T-cell (primary cell): ENCODE results near the gene ENPP5. TPM values are rescaled to one million over a fixed set of nuclear protein-coding genes. Genes with fewer than 3 reads are reported as not detected.

Source experiments
- ATAC-seq, 4 experiments: fragments of 200-7000 bp in 3 of 4; fragments of 150-1000 bp in 1 of 4; cut with Tn5 transposase; replicated peaks in 1 of 4; 1 replicate in 3 of 4; 2 replicates in 1 of 4; pipeline ENCODE4 v1.10.0; 2021; ENCODE audit warnings: moderate library complexity in 3 of 4, mild to moderate bottlenecking in 2 of 4, moderate number of reproducible peaks in 1 of 4
- CTCF ChIA-PET, 2 donors: fragments of 300-600 bp; sonication (Branson Sonifier 250); formaldehyde crosslinking; loops; one replicate each; lab custom pipeline; 2022; ENCODE audit warnings: antibody characterized with exemption in 2 of 2; lab: Charles Lee
- POLR2A ChIA-PET, 2 donors: fragments of 300-600 bp; sonication (Branson Sonifier 250); formaldehyde crosslinking; loops; one replicate each; lab custom pipeline; 2022; ENCODE audit warnings: antibody characterized with exemption in 2 of 2; lab: Charles Lee
- DNase-seq, 35 experiments: peaks; one replicate each; pipeline versions ENCODE4 v3.0.0 to v3.0.0-alpha.2; 2013 to 2023
- H3K27ac ChIP-seq: one replicate; pipeline ENCODE4 v1.5.1; 2013; ENCODE audit warnings: low read length
- H3K27me3 ChIP-seq, 2 experiments: replicated peaks in 1 of 2; 1 replicate in 1 of 2; 2 replicates in 1 of 2; pipeline versions ENCODE4 v1.6.1 to v1.7.0; 2013; ENCODE audit warnings: low read length in 1 of 2, mixed read lengths in 1 of 2; ENCODE audit not compliant: control insufficient read depth in 2 of 2, insufficient read depth in 2 of 2; ENCODE audit errors: extremely low read depth in 1 of 2
- H3K36me3 ChIP-seq, 2 donors: 1 replicate in 1 of 2; 2 replicates in 1 of 2; pipeline versions ENCODE4 v1.6.1 to v1.7.0; 2013; ENCODE audit warnings: low read length in 1 of 2; ENCODE audit not compliant: control insufficient read depth in 2 of 2, insufficient read depth in 1 of 2; ENCODE audit errors: extremely low read depth in 1 of 2
- H3K4me1 ChIP-seq, 2 experiments: 1 replicate in 1 of 2; 2 replicates in 1 of 2; pipeline versions ENCODE4 v1.6.1 to v1.7.0; 2013; ENCODE audit warnings: low read length in 2 of 2, mixed read lengths in 1 of 2; ENCODE audit not compliant: insufficient read depth in 2 of 2, control insufficient read depth in 1 of 2; ENCODE audit errors: extremely low read depth in 1 of 2
- H3K4me3 ChIP-seq, 2 donors: 1 replicate in 1 of 2; 2 replicates in 1 of 2; pipeline versions ENCODE4 v1.5.1 to v1.7.0; 2013; ENCODE audit warnings: mild to moderate bottlenecking in 2 of 2, low read length in 1 of 2, moderate library complexity in 1 of 2; ENCODE audit not compliant: control insufficient read depth in 1 of 2; ENCODE audit errors: extremely low read depth in 1 of 2
- H3K9me3 ChIP-seq: 2 replicates; pipeline ENCODE4 v1.7.0; 2013
- H3K27ac Mint-ChIP-seq, 2 donors: one replicate each; pipeline ENCODE4 v1.8.0; 2020 to 2021; ENCODE audit warnings: mild to moderate bottlenecking in 2 of 2, mixed read lengths in 2 of 2
- H3K27me3 Mint-ChIP-seq, 2 donors: one replicate each; pipeline ENCODE4 v1.8.0; 2021 to 2022; ENCODE audit warnings: mixed read lengths in 2 of 2
- H3K36me3 Mint-ChIP-seq: one replicate; pipeline ENCODE4 v1.8.0; 2021; ENCODE audit warnings: mixed read lengths
- H3K4me1 Mint-ChIP-seq, 3 donors: one replicate each; pipeline ENCODE4 v1.8.0; 2020 to 2022; ENCODE audit warnings: mixed read lengths in 3 of 3, mild to moderate bottlenecking in 1 of 3
- H3K4me3 Mint-ChIP-seq, 3 donors: one replicate each; pipeline ENCODE4 v1.8.0; 2020 to 2022; ENCODE audit warnings: mild to moderate bottlenecking in 3 of 3, mixed read lengths in 3 of 3, moderate library complexity in 3 of 3
- H3K9me3 Mint-ChIP-seq, 3 donors: one replicate each; pipeline ENCODE4 v1.8.0; 2020 to 2022; ENCODE audit warnings: mixed read lengths in 3 of 3
- WGBS: methylation state at CpG from one replicate; pipeline ENCODE4 v1.1.5; 2013; ENCODE audit warnings: missing lambda C conversion rate; ENCODE audit not compliant: insufficient coverage; 5-methylcytosine and 5-hydroxymethylcytosine counted together
- total RNA-seq, 35 experiments: library from RNA in 6 of 35; stranded (reverse) in 6 of 35; fragments of 120-200 nt in 1 of 35; gene quantifications; one replicate each; pipeline versions ENCODE4 v1.2.1 to v1.2.4 and lab custom pipeline; 2013 to 2026

The ENPP5 gene
- total RNA-seq, 5 donors from 2014 or later (not counting 1 experiment from before 2014, with no cell fraction given) = 0.38 to 1.7 (median 0.70) TPM

DNA sequence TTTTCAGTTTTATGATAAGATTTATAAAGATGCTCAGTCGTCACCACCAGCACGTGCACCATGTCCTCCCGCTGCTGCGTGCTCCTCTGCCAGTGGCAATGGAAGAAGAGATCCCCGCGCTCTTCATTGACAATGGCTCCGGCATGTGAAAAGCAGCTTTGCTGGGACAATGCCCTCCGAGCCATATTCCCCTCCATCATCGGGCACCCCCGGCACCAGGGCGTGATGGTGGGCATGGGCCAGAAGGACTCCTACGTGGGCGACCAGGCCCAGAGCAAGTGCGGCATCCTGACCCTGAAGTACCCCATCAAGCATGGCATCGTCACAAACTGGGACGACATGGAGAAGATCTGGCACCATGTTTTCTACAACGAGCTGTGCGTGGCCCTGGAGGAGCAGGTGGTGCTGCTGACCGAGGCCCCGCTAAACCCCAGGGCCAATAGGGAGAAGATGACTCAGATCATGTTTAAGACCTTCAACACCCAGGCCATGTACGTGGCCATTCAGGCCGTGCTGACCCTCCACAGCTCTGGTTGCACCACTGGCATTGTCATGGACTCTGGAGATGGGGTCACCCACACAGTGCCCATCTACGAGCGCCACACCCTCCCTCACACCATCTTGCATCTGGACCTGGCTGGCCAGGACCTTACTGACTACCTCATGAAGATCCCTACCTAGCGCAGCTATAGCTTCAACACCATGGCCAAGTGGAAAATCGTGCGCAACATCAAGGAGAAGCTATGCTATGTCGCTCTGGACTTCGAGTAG lies 34.3 kb upstream of the ENPP5 start:
- ATAC-seq (no peak), DNase-seq (no peak)
- no peak overlapping the region for H3K27ac ChIP-seq
- Mint-ChIP-seq H3K9me3 (peaks cover 0 to 3% (median 2%) of the 10 kb centered on the region in 3 donors), H3K36me3 (no peaks in the 10 kb centered on the region), H3K27me3 (peaks cover 6 to 9% of the 10 kb centered on the region in 2 donors), H3K4me1 (no peaks in the 10 kb centered on the region), H3K4me3 (no peak overlapping the region), H3K27ac (no peak overlapping the region)
- 93% methylated on average over 27 of the region's 29 CpGs for WGBS
- H3K4me1 ChIP-seq = no peaks in the 10 kb centered on the region
- peaks cover 0 to 9% of the 10 kb centered on the region in 2 experiments for H3K27me3 ChIP-seq
- H3K4me3 ChIP-seq = no peak overlapping the region
- CTCF ChIA-PET = no interaction called here
- H3K36me3 ChIP-seq = no peaks in the 10 kb centered on the region
- no peaks in the 10 kb centered on the region for H3K9me3 ChIP-seq
- POLR2A ChIA-PET = no interaction called here

DNA sequence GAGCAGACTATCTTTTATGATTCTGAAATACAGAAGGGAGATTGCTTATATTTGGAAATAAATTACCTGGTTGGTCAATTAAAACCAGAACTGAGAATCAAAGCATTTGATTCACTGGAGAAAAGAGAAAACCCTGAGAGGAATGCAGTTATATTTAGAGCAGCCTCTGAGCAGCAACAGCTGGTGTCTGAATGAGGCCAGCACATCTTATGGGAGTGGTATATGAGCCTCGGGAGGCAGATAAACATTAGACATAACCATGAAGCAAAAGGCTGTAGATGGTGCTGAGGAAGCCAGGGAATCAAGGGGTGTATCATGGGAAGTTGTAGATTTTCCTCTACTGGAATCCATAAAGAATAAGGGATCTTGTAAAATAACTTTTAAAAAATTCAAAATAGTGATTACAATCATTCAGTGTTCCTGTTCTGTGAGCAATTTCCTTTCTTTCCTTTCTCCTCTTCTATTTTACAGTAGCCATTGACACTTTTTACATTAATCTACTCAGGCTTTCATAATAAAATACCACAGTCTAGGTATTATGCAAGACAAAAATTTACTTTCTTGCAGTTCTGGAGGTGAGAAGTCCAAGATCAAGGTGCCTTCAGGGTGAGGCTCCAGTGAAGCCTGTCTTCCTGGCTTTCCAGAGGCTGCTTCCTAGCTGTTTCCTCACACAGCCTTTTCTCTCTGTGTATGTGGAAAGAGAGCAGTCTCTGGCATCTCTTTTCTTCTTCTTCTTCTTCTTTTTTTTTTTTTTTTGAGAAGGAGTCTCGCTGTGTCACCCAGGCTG lies 32.8 kb upstream of the ENPP5 start:
- H3K9me3 Mint-ChIP-seq = peaks cover 0 to 3% (median 2%) of the 10 kb centered on the region in 3 donors
- no peak for ATAC-seq
- peaks cover 6 to 11% of the 10 kb centered on the region in 2 donors for H3K27me3 Mint-ChIP-seq
- H3K27ac Mint-ChIP-seq = no peak overlapping the region
- no peaks in the 10 kb centered on the region for H3K36me3 Mint-ChIP-seq
- Histone ChIP-seq H3K4me3 (no peak overlapping the region), H3K4me1 (no peaks in the 10 kb centered on the region), H3K27me3 (peaks cover 0 to 9% of the 10 kb centered on the region in 2 experiments), H3K27ac (no peak overlapping the region), H3K9me3 (no peaks in the 10 kb centered on the region), H3K36me3 (no peaks in the 10 kb centered on the region)
- no peak overlapping the region for H3K4me3 Mint-ChIP-seq
- ChIA-PET POLR2A (no interaction called here), CTCF (no interaction called here)
- no peaks in the 10 kb centered on the region for H3K4me1 Mint-ChIP-seq
- DNase-seq = no peak
- no CpG with 5 or more reads among the region's 2 CpGs for WGBS

- DNase-seq = no peak
- 64% methylated on average over 1 of the region's 4 CpGs for WGBS
- Mint-ChIP-seq H3K4me1 (no peaks in the 10 kb centered on the region), H3K4me3 (no peak overlapping the region), H3K9me3 (peaks cover 0 to 3% (median 2%) of the 10 kb centered on the region in 3 donors), H3K27ac (no peak overlapping the region), H3K27me3 (peaks cover 10 to 11% of the 10 kb centered on the region in 2 donors), H3K36me3 (no peaks in the 10 kb centered on the region)
- no peaks in the 10 kb centered on the region for H3K4me1 ChIP-seq
- H3K27ac ChIP-seq = no peak overlapping the region
- no peaks in the 10 kb centered on the region for H3K36me3 ChIP-seq
- peaks cover 0 to 9% of the 10 kb centered on the region in 2 experiments for H3K27me3 ChIP-seq
- no peak for ATAC-seq
- ChIA-PET CTCF (no interaction called here), POLR2A (no interaction called here)
- H3K4me3 ChIP-seq = no peak overlapping the region
- no peaks in the 10 kb centered on the region for H3K9me3 ChIP-seq
Observed at GRCh38 chr6:46201702-46202101, 30.9 kb upstream of the ENPP5 start.

GRCh38 chr6:46199387-46199786 lies 28.6 kb upstream of the ENPP5 start:
- no peak for DNase-seq
- H3K4me1 ChIP-seq = no peaks in the 10 kb centered on the region
- H3K9me3 ChIP-seq = no peaks in the 10 kb centered on the region
- Mint-ChIP-seq H3K4me3 (no peak overlapping the region), H3K36me3 (no peaks in the 10 kb centered on the region), H3K27me3 (peaks cover 9 to 10% of the 10 kb centered on the region in 2 donors), H3K4me1 (no peaks in the 10 kb centered on the region), H3K9me3 (peaks cover 0 to 3% (median 2%) of the 10 kb centered on the region in 3 donors), H3K27ac (no peak overlapping the region)
- no peaks in the 10 kb centered on the region for H3K36me3 ChIP-seq
- WGBS = 100% methylated on average over 1 of the region's 5 CpGs
- no peak overlapping the region for H3K4me3 ChIP-seq
- no peak overlapping the region for H3K27ac ChIP-seq
- ChIA-PET CTCF (no interaction called here), POLR2A (no interaction called here)
- no peak for ATAC-seq
- H3K27me3 ChIP-seq = no peaks in the 10 kb centered on the region

GRCh38 chr6:46191961-46192360 lies 21.2 kb upstream of the ENPP5 start:
- Mint-ChIP-seq H3K9me3 (no peaks in the 10 kb centered on the region), H3K27me3 (peaks cover 11 to 16% of the 10 kb centered on the region in 2 donors), H3K36me3 (no peaks in the 10 kb centered on the region), H3K27ac (no peak overlapping the region), H3K4me1 (no peaks in the 10 kb centered on the region), H3K4me3 (no peak overlapping the region)
- POLR2A ChIA-PET = no interaction called here
- H3K27me3 ChIP-seq = no peaks in the 10 kb centered on the region
- no peaks in the 10 kb centered on the region for H3K4me1 ChIP-seq
- H3K4me3 ChIP-seq = no peak overlapping the region
- CTCF ChIA-PET = interaction anchor here in 1 of 2 donors (0.8 kb wide), 1 partner anchor 16 kb away, joined by 3 read pairs; no protein-coding TSS in a partner anchor
- H3K9me3 ChIP-seq = no peaks in the 10 kb centered on the region
- no peak for ATAC-seq
- no peak for DNase-seq
- WGBS = no CpG with 5 or more reads among the region's 1 CpG
- H3K27ac ChIP-seq = no peak overlapping the region
- H3K36me3 ChIP-seq = no peaks in the 10 kb centered on the region

DNA sequence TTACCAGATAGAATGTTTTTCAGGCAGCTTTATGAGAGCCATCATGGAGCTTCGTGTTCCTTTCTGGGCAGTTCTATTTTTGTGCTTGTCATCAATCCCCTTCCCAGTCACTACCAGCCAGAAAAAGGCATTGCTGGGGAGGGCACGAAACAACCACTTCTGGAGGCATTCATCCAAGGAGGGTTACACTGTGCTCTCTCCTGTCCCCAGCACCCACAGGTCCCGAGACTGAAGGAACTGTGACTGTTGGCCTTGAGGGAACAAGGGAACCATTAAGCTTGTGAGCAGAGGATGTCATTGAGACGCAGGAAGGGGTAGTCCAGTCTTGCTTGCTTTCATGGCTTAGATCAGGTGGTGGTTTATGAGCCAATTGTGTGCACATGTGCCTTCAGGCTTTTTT lies 20.1 kb upstream of the ENPP5 start:
- H3K27me3 Mint-ChIP-seq = peaks cover 14 to 16% of the 10 kb centered on the region in 2 donors
- H3K27ac Mint-ChIP-seq = no peak overlapping the region
- H3K27ac ChIP-seq = no peak overlapping the region
- ATAC-seq (no peak), DNase-seq (no peak)
- 89% methylated on average over 3 of the region's 4 CpGs for WGBS
- H3K9me3 ChIP-seq = no peaks in the 10 kb centered on the region
- H3K4me3 Mint-ChIP-seq = no peak overlapping the region
- no peak overlapping the region for H3K4me3 ChIP-seq
- ChIA-PET POLR2A (interaction anchor here (0.6 to 0.7 kb wide), 2 partner anchors 24 to 423 kb away, joined by 3 to 9 read pairs; no protein-coding TSS in a partner anchor), CTCF (no interaction called here)
- H3K27me3 ChIP-seq = no peaks in the 10 kb centered on the region
- H3K4me1 Mint-ChIP-seq = no peaks in the 10 kb centered on the region
- no peaks in the 10 kb centered on the region for H3K4me1 ChIP-seq
- no peaks in the 10 kb centered on the region for H3K36me3 ChIP-seq
- H3K36me3 Mint-ChIP-seq = no peaks in the 10 kb centered on the region
- no peaks in the 10 kb centered on the region for H3K9me3 Mint-ChIP-seq
